K562 (cell line): ENCODE data around the gene C14orf180. TPM values are rescaled to one million over a fixed set of nuclear protein-coding genes. Genes with fewer than 3 reads are reported as not detected.

Experiments used
- ATAC-seq: fragments of 200-7000 bp; cut with Tn5 transposase; 3 replicates; pipeline ENCODE4 v1.9.1; 2020; ENCODE audit warnings: moderate library complexity
- BruUV-seq: library from RNA; stranded (reverse); fragments of 400-500 nt; replicated peaks from 2 replicates; lab custom pipeline; 2021; lab: Mats Ljungman, UMichigan
- CTCF ChIA-PET: fragments of 300-600 bp; formaldehyde crosslinking; extraction: SDS; loops from one replicate; lab custom pipeline; 2021; ENCODE audit warnings: low intra/inter-chr PET ratio; lab: Yijun Ruan, JAX
- POLR2A ChIA-PET: fragments of 300-600, 350-650 bp; sonication (Branson Sonifier 250); formaldehyde crosslinking; extraction: SDS; loops from one replicate; lab custom pipeline; 2021; ENCODE audit warnings: antibody characterized with exemption, inconsistent platforms; lab: Yijun Ruan, JAX
- DNase-seq, 4 experiments: peaks; one replicate each; pipeline versions ENCODE4 v3.0.0 to v3.0.0-alpha.2; 2011 to 2018; ENCODE audit warnings: low spot score in 3 of 4, mixed read lengths in 3 of 4; ENCODE audit errors: extremely low read depth in 1 of 4
- FAIRE-seq: peaks from 2 replicates; lab custom pipeline; 2011; peaks lifted over from hg19 to GRCh38; lab: Jason Lieb, UNC
- H2AFZ ChIP-seq: 2 replicates; pipeline ENCODE4 v1.6.0; 2011; ENCODE audit warnings: low read depth, low read length, control low read depth, inconsistent platforms
- H3K27ac ChIP-seq: fragments of 200-600 bp; 3 replicates; pipeline ENCODE4 v1.8.0; 2011; ENCODE audit warnings: low read depth, mild to moderate bottlenecking, control low read depth, inconsistent platforms, low read length, moderate library complexity, mixed read lengths; ENCODE audit errors: extremely low read depth
- H3K27me3 ChIP-seq, 2 experiments: fragments of 300-600 bp in 1 of 2; 2 replicates in 1 of 2; 3 replicates in 1 of 2; pipeline versions ENCODE4 v1.6.0 to v1.8.0; 2011; ENCODE audit warnings: inconsistent platforms in 2 of 2, low read length in 2 of 2, mild to moderate bottlenecking in 1 of 2, mixed read lengths in 1 of 2, moderate library complexity in 1 of 2; ENCODE audit not compliant: control insufficient read depth in 2 of 2, insufficient read depth in 2 of 2
- H3K36me3 ChIP-seq: fragments of 300-600 bp; 3 replicates; pipeline ENCODE4 v1.8.0; 2011; ENCODE audit warnings: mild to moderate bottlenecking, low read length, inconsistent platforms; ENCODE audit not compliant: control insufficient read depth, insufficient read depth
- H3K4me1 ChIP-seq, 2 experiments: fragments of 200-600 bp in 1 of 2; replicated peaks in 1 of 2; 2 replicates in 1 of 2; 3 replicates in 1 of 2; pipeline versions ENCODE4 v1.5.1 to v1.8.0; 2011; ENCODE audit warnings: inconsistent platforms in 2 of 2, low read length in 2 of 2, mild to moderate bottlenecking in 1 of 2, mixed read lengths in 1 of 2, moderate library complexity in 1 of 2; ENCODE audit not compliant: control insufficient read depth in 2 of 2, insufficient read depth in 2 of 2
- H3K4me2 ChIP-seq: 2 replicates; pipeline ENCODE4 v1.6.1; 2011; ENCODE audit warnings: low read length, control low read depth, inconsistent platforms, mixed read lengths; ENCODE audit not compliant: insufficient read depth
- H3K4me3 ChIP-seq: fragments of 200-600 bp; sonication (generic), shearing (Covaris generic); 2 replicates; pipeline ENCODE4 v1.5.1; 2016; ENCODE audit warnings: control low read depth, inconsistent platforms
- H3K79me2 ChIP-seq: fragments of 200-600 bp; 3 replicates; pipeline ENCODE4 v1.8.0; 2011; ENCODE audit warnings: low read length, inconsistent platforms; ENCODE audit not compliant: control insufficient read depth, insufficient read depth
- H3K9ac ChIP-seq, 2 experiments: 2 replicates each; pipeline versions ENCODE4 v1.6.0 to v1.6.1; 2011; ENCODE audit warnings: low read depth in 2 of 2, low read length in 2 of 2, control low read depth in 1 of 2, inconsistent platforms in 1 of 2, mild to moderate bottlenecking in 1 of 2, mixed read lengths in 1 of 2; ENCODE audit not compliant: insufficient read depth in 1 of 2
- H3K9me1 ChIP-seq: one replicate; pipeline ENCODE4 v1.6.0; 2011; ENCODE audit warnings: inconsistent platforms, mild to moderate bottlenecking, low read length, moderate library complexity; ENCODE audit not compliant: control insufficient read depth, insufficient read depth
- H3K9me3 ChIP-seq: replicated peaks from 2 replicates; pipeline ENCODE4 v1.5.1; 2011; ENCODE audit warnings: low read depth, low read length, inconsistent platforms; ENCODE audit not compliant: control insufficient read depth, insufficient read depth
- H4K20me1 ChIP-seq: replicated peaks from 2 replicates; pipeline ENCODE4 v1.6.1; 2011; ENCODE audit warnings: low read length, inconsistent platforms, mixed read lengths; ENCODE audit not compliant: control insufficient read depth, insufficient read depth
- FOSL1 ChIP-seq: fragments of 200-800 bp; sonication (Bioruptor generic); conservative IDR thresholded peaks from 2 replicates; pipeline ENCODE4 v1.6.1; 2016; ENCODE audit warnings: missing genetic modification characterization, missing compliant biosample characterization
- MGA ChIP-seq: fragments of 450-650 bp; IDR thresholded peaks from 2 replicates; pipeline ENCODE4 v1.6.1; 2016; ENCODE audit warnings: mild to moderate bottlenecking, moderate library complexity
- RBM22 ChIP-seq: fragments of 200-400 bp; formaldehyde crosslinking; IDR thresholded peaks from 2 replicates; pipeline ENCODE4 v1.6.1; 2018; ENCODE audit warnings: low read length, low read depth; ENCODE audit not compliant: poor library complexity, severe bottlenecking
- TAF1 ChIP-seq: IDR thresholded peaks from 2 replicates; pipeline ENCODE4 v1.6.1; 2011; ENCODE audit warnings: mild to moderate bottlenecking, low read length, moderate library complexity; ENCODE audit not compliant: insufficient read depth, control insufficient read depth, severe bottlenecking; ENCODE audit errors: extremely low read depth
- WGBS: fragments of 100-300 bp; shearing (Covaris generic); methylation state at CpG from one replicate; pipeline ENCODE4 v1.1.6; 2016; ENCODE audit warnings: low coverage, mixed read lengths; ENCODE audit not compliant: insufficient coverage; ENCODE audit errors: missing lambda C conversion rate; 5-methylcytosine and 5-hydroxymethylcytosine counted together
- in situ Hi-C: fragments of 300-500 bp; cut with MboI; formaldehyde crosslinking; loops from 4 replicates; pipeline ENCODE4 v1.15.0; 2018; ENCODE audit warnings: inconsistent platforms, mixed read lengths
- intact Hi-C: fragments of 100-400 bp; cut with micrococcal nuclease; formaldehyde crosslinking; loops from 2 replicates; pipeline ENCODE4 v1.14.2; 2022
- polyA plus RNA-seq, 8 experiments: library from polyadenylated mRNA; depleted of rRNA in 4 of 8; stranded (reverse) in 5 of 8; unstranded in 3 of 8; fragments of >200 nt; fragmentation: Nextera tagmentation in 2 of 8; fragmentation: Illumina TruSeq in 1 of 8; extraction: Ambion mirVana in 2 of 8; extraction: Trizol in 1 of 8; gene quantifications; 2 replicates each; pipeline versions ENCODE4 v1.2.1 to v1.2.3, GENCODE V29; 2011 to 2014; ENCODE audit warnings: inconsistent platforms in 1 of 8, missing spikeins in 1 of 8
- total RNA-seq, 7 experiments: library from RNA; depleted of rRNA in 6 of 7; stranded (reverse); fragments of >200 nt in 6 of 7; fragmentation: Illumina TruSeq in 2 of 7; extraction: Trizol in 2 of 7; gene quantifications; 2 replicates each; pipeline versions ENCODE4 v1.2.1 to v1.2.3, GENCODE V29; 2011 to 2021; ENCODE audit warnings: low replicate concordance in 1 of 7
- TF ChIP-seq, protein P1 (sequence below): sonication (generic); formaldehyde crosslinking; IDR thresholded peaks from 2 replicates; pipeline ENCODE4 v1.8.1; 2023; ENCODE audit warnings: mild to moderate bottlenecking, missing genetic modification reagents

The C14orf180 gene
- total and polyA plus RNA-seq, 9 of the 15 experiments (the other 6 are each of a cell fraction or from before 2014, with no cell fraction given): not detected

- TF ChIP-seq TAF1: no peak
- no peak for TF ChIP-seq FOSL1 (tag)
Measured at GRCh38 chr14:104582005-104582404, 2.4 kb downstream of the C14orf180 start (continued).

DNA sequence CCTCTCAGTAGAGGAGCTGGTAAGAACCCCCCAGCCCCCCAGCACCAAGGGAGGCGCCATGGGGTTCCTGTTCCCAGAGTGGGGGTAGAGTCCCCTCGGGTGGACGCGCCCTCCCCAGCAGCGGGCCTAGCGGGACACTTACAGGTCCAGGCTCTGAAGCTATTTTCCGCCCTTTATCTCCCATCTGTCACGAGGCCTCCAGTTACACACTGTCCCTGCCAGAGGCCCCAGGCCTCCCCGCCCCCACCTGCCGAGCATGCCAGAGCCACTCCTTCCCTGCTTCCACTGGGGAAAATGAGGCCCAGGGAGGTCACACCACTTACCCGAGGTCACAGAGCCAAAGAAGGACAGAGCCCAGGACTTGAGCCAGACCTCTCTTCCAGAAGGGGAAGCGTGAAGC lies 3.1 kb downstream of the C14orf180 start:
- Histone ChIP-seq H3K4me3 (no peak overlapping the region), H3K27ac (no peak overlapping the region), H3K4me2 (peak overlapping the region; percentile 45; the same call in 1 of the 2 replicates), H3K79me2 (no peaks in the 10 kb centered on the region), H2AFZ (no peak overlapping the region; the same call in 1 of the 2 replicates), H3K9me1 (no peaks in the 10 kb centered on the region), H3K4me1 (peaks cover 22 to 76% of the 10 kb centered on the region in 2 experiments), H3K9me3 (no peaks in the 10 kb centered on the region), H4K20me1 (no peaks in the 10 kb centered on the region), H3K36me3 (no peaks in the 10 kb centered on the region), H3K9ac (peak overlapping the region in 1 of 2 experiments; percentile 58; a peak in 1 of 4 replicates), H3K27me3 (peaks cover 0 to 15% of the 10 kb centered on the region in 2 experiments; a peak in 2 of 5 replicates)
- peak; percentile 32 to 62 (median 40) for DNase-seq
- CTCF ChIA-PET: no interaction called here
- WGBS: 0% methylated on average over 4 of the region's 12 CpGs
- no TSS peak for BruUV-seq
- in situ Hi-C loops: no loop called here
- POLR2A ChIA-PET: interaction anchor here (0.5 to 0.7 kb wide), 4 partner anchors 8 to 214 kb away, joined by 3 to 5 read pairs (median 4); no protein-coding TSS in a partner anchor
- no peak for FAIRE-seq
- ATAC-seq: peak; percentile 71
- intact Hi-C loops: no loop called here
- TF ChIP-seq, protein P1, sequence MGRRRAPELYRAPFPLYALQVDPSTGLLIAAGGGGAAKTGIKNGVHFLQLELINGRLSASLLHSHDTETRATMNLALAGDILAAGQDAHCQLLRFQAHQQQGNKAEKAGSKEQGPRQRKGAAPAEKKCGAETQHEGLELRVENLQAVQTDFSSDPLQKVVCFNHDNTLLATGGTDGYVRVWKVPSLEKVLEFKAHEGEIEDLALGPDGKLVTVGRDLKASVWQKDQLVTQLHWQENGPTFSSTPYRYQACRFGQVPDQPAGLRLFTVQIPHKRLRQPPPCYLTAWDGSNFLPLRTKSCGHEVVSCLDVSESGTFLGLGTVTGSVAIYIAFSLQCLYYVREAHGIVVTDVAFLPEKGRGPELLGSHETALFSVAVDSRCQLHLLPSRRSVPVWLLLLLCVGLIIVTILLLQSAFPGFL (CRISPR knock-in tag): no peak
- peak; percentile 81 for TF ChIP-seq MGA
- no peak for TF ChIP-seq RBM22
